ENCODE measurements around the gene NR1H2.
A peak's percentile ranks its signal among the peaks of the same experiment; 100 is the strongest.

The NR1H2 gene

GRCh38 chr19:50420127-50420526 is 43.9 kb downstream of the NR1H2 start:
- no peak for TF ChIP-seq CTCF (IDR thresholded peaks at IDR 0.05; ENCODE audit: insufficient read depth, low read depth, low read length, missing control alignments)
- peak overlapping the region; percentile 78 for H3K4me3 ChIP-seq (ENCODE audit: low read depth, low read length)
- no peak for DNase-seq (ENCODE audit: low read depth)

- no peak for DNase-seq (ENCODE audit: low read depth)
- no peak for TF ChIP-seq CTCF (IDR thresholded peaks at IDR 0.05; ENCODE audit: insufficient read depth, low read depth, low read length, missing control alignments)
- H3K4me3 ChIP-seq (ENCODE audit: low read depth, low read length): peak overlapping the region; percentile 78; the same call in 1 of the 2 replicates
Observed at GRCh38 chr19:50420808-50421207, 44.6 kb downstream of the NR1H2 start.

- peak; percentile 37 for DNase-seq (ENCODE audit: low read depth)
- no peak for TF ChIP-seq CTCF (IDR thresholded peaks at IDR 0.05; ENCODE audit: insufficient read depth, low read depth, low read length, missing control alignments)
- no peak overlapping the region for H3K4me3 ChIP-seq (ENCODE audit: low read depth, low read length)
Observed at GRCh38 chr19:50422397-50423278, 46.4 kb downstream of the NR1H2 start.

GRCh38 chr19:50423279-50424113 is 47.2 kb downstream of the NR1H2 start:
- no peak for TF ChIP-seq CTCF (IDR thresholded peaks at IDR 0.05; ENCODE audit: insufficient read depth, low read depth, low read length, missing control alignments)
- no peak for DNase-seq (ENCODE audit: low read depth)
- H3K4me3 ChIP-seq (ENCODE audit: low read depth, low read length): no peak overlapping the region

GRCh38 chr19:50425581-50425980 is 49.3 kb downstream of the NR1H2 start:
- H3K4me3 ChIP-seq (ENCODE audit: low read depth, low read length): no peak overlapping the region
- no peak for TF ChIP-seq CTCF (IDR thresholded peaks at IDR 0.05; ENCODE audit: insufficient read depth, low read depth, low read length, missing control alignments)
- no peak for DNase-seq (ENCODE audit: low read depth)

- TF ChIP-seq CTCF (IDR thresholded peaks at IDR 0.05; ENCODE audit: insufficient read depth, low read depth, low read length, missing control alignments): no peak
- DNase-seq (ENCODE audit: low read depth): no peak
- H3K4me3 ChIP-seq (ENCODE audit: low read depth, low read length): peak overlapping the region; percentile 19
Observed at GRCh38 chr19:50427318-50427925, 51.2 kb downstream of the NR1H2 start.

Measured in GM12865 (cell line).